GM19099 (cell line): ENCODE data around the gene C19orf53.

ENCODE experiments used
- POLR2A ChIP-seq: IDR thresholded peaks from 3 replicates; pipeline ENCODE4 v1.6.1; 2011; ENCODE audit warnings: low read depth; ENCODE audit not compliant: insufficient read length; ENCODE audit errors: extremely low read depth

The C19orf53 gene

DNA sequence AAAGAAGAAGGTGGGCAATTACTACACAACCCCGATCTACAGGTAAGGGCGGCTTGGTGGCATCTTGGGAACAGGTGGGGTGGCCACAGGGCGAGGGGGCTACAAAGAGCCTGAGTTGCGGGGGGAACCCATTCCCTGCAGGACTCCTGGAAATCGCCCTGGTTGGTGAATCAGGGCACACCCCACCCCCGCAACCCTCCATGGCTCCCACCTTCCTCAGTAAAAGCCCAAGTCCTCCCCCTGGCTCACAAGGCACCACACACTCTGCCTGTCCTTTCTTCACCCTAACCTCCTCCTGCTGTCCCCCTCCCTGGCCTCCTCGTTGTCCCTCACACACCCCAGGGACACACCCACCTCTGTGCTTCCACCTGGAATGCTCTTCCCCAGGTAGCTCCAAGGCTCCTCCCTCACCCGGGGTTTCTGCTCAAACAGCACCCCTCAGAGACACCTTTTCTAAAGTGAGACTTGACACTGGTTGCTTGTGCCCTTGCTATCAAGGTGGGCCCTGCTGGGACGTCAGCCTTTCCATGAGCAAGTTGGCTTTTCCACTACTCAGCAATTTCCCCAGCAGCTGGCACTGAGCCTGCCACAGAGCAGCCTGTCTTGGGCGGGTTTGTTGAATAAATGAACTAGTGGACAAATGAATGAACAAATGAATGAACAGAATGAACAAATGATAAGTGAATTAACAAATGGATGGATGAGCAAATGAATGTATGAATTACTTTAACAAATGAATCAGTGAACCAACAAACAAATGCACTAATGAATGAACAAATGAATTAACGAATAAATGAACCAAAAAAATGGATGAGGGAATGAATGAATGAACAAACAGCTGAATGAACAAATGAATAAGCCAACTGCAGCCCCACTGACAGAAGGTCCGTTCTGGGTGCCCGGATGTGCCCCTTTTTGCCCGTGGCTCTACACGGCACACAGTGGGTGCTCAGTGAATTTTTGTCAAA lies 16.2 kb upstream of the C19orf53 start:
- no peak for TF ChIP-seq POLR2A

DNA sequence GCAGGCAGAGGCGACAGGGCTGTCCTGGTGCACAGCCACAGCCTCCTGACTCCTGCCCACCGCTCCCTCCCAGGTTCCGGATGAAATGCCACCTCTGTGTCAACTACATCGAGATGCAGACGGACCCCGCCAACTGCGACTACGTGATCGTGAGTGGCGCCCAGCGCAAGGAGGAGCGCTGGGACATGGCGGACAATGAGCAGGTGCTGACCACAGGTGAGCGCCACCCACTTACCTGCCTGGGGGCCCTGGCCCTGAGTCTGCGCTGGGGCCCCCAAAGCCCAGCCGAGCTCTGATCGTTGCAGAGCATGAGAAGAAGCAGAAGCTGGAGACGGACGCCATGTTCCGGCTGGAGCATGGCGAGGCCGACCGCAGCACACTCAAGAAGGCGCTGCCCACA lies 15.5 kb upstream of the C19orf53 start:
- no peak for TF ChIP-seq POLR2A

DNA sequence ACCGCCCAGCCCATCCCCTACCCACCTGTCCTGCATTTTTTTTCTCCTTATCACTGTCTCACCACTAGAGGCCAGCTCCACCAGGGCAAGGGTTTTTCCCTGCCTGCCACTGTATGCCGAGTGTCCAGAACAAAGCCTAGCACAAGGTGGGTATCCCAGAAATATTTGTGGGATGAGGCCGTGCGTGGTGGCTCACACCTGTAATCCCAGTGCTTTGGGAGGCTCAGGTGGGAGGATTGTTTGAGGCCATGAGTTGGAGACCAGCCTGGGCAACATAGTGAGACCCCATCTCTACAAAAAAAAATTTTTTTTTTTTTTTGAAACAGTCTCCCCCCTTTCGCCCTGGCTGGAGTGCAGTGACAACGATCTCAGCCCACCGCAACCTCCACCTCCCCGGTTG lies 12.8 kb upstream of the C19orf53 start:
- TF ChIP-seq POLR2A = no peak

GRCh38 chr19:13762635-13763235 lies 11.5 kb upstream of the C19orf53 start:
- TF ChIP-seq POLR2A = no peak

GRCh38 chr19:13763265-13763664 lies 11.0 kb upstream of the C19orf53 start:
- TF ChIP-seq POLR2A = no peak

DNA sequence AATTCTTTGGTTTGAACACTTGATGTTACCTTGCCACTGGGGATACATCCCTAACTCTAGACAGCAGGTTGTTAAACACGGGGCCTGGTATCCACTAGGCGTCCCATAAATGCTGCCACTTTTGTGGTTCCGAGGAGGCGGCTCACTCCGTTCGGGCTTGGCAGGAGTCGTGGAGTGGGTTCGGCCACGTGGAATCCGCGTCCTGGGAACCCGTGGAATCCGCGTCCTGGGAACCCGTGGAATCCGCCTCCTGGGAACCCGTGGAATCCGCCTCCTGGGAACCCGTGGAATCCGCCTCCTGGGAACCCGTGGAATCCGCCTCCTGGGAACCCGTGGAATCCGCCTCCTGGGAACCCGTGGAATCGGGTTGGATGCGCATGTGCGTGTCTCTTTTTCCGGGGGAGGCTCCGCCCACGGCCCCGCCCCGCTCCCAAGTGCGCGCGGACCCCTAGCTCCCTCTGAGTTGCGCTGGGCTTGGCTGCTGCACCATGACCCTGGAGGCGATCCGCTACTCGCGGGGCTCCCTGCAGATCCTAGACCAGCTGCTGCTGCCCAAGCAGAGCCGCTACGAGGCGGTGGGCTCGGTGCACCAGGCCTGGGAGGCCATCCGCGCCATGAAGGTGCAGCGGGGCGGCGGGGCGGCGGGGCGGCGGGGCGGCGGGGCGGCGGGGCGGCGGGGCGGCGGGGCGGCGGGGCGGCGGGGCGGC lies 10.0 kb upstream of the C19orf53 start, which contains the start of gene MRI1:
TSS of gene MRI1 (plus strand) at position 422 of the 707 bp plus-strand sequence. CDS start at position 489, 67 bp downstream.
- TF ChIP-seq POLR2A = peak; percentile 71

GRCh38 chr19:13764821-13765394 lies 9.3 kb upstream of the C19orf53 start:
- no peak for TF ChIP-seq POLR2A

- TF ChIP-seq POLR2A = no peak
These were observed 8.7 kb upstream of the C19orf53 start for GRCh38 chr19:13765395-13766094.

DNA sequence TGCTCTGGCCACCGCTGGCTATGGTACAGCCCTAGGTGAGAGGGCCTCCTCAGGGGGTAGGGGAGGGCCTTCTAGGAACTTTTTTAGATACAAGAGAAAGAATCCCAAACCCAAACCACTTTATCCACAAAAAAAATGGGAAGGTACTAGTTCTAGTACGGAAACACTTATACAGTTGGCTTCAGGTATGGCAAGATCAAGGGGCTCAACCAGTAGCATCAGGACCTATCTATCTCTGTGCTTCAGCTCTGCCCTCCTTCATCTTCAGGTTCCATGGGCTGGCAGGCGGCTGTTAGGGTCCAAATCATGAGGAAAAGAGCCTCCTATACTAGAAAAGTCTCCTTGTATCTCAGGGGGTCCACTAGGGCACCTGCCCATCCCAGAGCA lies 8.2 kb upstream of the C19orf53 start:
- TF ChIP-seq POLR2A = no peak

GRCh38 chr19:13768510-13768909 lies 5.7 kb upstream of the C19orf53 start:
- no peak for TF ChIP-seq POLR2A

GRCh38 chr19:13770013-13770635 lies 4.1 kb upstream of the C19orf53 start:
- TF ChIP-seq POLR2A = no peak

- no peak for TF ChIP-seq POLR2A
These were observed 4.1 kb downstream of the C19orf53 start for GRCh38 chr19:13778398-13778797.

DNA sequence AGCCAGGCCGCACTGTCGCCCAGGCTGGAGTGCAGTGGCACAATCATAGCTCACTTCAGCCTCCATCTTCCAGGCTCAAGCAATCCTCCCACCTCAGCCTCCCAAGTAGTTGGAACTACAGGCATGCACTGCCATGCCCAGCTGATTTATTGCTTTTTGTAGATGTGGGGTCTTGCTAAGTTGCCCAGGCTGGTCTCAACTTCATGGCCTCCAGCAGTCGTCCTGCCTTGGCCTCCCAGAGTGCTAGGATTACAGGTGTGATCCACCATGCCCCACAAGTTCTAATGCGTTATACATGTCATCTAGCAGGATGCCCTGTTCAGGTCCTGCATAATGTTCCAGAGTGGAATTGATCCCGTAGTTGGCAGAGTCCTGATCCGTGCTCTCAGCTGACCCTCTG lies 4.6 kb downstream of the C19orf53 start:
- no peak for TF ChIP-seq POLR2A

DNA sequence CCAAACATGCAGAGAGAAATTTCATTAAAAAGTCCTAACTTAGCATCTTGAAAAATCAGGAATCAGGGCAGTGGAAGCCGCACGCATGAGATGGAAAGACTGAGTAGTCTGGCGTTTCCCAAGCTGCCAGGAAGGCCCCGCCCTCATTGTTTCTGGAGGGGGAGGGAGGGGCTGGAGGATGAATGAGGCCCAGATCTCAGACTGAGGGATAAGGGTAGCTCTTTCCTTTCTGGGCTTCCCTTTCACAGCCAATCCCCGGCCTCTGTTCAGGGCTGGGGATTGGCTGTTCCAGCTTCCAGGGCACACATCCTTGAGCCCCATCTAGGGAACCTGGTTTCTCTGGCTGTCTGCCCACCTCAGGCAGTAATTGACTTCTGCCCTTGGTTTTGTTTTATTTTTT lies 7.3 kb downstream of the C19orf53 start:
- no peak for TF ChIP-seq POLR2A
